Activated CD4-positive, alpha-beta T cell treated with anti-CD3 and anti-CD28 coated beads for 4 hours (primary cell): ENCODE data around the gene ANKMY1.

Experiments used
- DNase-seq, 2 donors: peaks; one replicate each; pipeline ENCODE4 v3.0.0-alpha.2; 2020

ANKMY1 gene

DNA sequence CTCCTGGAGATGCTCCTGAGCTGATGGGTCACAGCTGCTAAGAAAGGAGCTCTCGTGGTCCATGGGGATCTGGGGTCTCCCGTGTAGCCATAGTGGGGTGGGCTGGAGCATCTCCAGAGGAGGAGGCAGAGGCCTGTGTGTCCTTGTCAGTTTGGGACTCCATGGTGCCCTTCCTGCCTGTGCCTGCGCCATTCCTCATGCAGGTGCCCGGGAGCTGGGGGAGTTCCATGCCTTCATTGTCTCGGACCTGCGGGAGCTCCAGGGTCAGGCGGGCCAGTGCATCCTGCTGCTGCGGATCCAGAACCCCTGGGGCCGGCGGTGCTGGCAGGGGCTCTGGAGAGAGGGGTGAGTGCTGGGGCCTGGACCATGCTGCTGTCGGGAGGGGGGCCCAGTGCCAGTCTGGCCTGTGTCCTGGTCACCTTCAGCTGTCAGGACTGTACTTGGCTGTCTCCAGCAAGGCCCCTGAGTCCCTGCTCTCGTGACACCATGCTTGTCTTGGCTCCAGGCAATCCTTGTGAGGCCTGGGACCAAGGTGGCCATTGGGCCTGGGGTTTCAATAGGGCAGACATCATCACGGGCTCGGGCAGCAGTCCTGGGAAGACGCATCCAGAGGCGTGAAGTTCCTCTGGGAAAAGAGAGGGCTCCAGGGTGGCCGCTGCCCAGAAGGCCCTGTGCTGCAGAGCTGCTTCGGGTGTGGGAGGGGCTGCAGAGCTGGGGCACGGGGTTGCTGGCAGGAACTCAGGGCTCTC is 36.1 kb upstream of the ANKMY1 start:
- no peak for DNase-seq

DNA sequence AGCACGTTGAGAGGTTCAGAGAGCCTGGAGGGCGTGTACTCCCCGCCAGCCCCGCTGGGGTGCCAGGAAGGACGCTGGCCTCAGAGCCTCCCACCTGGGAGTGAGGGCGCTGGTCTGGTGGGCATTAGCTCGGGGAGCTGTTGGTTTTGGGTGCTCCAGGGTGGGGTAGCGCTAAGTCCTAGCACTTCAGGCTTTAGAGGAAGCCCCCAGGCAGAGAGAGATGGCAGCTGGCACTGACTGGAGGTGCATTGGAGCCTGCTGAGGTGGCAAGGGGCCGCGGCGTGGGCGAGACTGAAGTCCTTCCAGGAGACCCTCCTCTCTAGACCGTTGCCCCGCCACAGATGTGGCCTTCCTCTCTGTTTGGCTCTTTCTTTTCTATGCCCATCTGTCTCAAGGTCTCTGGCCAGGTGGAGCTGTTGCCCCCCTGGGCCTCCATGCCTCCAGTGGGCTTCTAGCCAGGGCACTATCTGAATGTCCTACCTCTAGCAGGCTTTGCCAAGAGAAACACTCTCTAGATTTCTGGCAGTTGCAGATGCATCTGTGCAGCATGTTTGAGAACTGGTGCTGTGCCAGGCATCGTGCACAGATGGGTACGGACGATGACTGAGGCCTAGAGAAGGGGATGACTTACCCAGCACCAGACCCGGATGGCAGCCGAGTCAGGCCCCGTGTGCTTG is 35.4 kb upstream of the ANKMY1 start:
- DNase-seq = no peak

- no peak for DNase-seq
Observed at GRCh38 chr2:240591784-240592183, 34.0 kb upstream of the ANKMY1 start.

DNA sequence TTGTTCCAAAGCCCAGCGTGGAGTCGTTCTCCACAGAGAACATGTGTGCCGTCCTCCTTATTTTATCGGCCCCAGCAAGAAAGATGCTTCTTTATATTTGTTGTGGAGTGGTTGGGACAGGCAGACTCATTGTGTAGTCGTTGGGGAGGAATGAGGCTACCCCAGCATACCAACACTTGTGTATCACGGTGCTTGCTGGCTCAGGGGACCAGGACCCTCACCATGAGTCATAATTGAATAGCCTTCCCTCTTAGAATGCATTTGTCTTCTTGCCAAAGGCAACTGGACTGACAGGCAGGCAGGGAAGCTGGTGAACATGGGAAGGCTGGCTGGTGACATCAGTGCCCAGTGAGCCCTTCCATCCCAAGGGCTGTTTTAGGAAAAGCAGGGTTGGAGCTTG is 33.4 kb upstream of the ANKMY1 start:
- DNase-seq = no peak

DNA sequence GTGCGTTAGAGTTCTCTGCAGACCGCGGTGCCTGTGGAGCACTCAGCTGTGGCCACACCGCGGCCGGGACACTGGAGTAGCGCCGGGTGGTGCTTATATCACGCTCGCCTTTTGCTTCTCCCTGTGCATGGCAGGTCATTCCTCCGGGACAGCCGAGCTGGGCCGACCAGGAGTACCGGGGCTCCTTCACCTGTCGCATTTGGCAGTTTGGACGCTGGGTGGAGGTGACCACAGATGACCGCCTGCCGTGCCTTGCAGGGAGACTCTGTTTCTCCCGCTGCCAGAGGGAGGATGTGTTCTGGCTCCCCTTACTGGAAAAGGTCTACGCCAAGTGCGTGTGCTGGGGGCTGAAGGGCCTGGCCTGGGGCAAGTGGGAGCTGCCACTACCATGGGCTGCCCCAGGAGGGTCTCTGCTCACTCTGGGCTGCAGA is 32.9 kb upstream of the ANKMY1 start:
- DNase-seq = no peak

- DNase-seq = no peak
Observed at GRCh38 chr2:240589850-240590525, 32.2 kb upstream of the ANKMY1 start.

DNA sequence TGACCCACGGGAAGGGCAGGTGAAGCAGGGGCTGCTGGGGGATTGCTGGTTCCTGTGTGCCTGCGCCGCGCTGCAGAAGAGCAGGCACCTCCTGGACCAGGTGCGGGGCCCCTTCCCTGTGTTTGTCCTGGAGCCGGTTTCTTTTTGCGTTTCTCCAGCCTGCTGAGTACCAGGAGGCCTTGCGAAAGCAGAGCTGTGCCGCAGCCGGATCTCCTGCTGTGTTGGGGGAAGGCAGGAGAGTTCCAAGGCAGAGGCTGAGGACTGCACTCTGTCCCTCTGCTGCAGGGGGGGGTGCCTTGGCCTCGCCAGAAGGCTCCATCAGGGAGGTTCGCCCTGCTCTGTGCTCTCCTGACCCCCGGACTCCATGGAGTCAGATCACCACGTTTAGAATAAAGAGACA is 31.6 kb upstream of the ANKMY1 start:
- DNase-seq = no peak

DNA sequence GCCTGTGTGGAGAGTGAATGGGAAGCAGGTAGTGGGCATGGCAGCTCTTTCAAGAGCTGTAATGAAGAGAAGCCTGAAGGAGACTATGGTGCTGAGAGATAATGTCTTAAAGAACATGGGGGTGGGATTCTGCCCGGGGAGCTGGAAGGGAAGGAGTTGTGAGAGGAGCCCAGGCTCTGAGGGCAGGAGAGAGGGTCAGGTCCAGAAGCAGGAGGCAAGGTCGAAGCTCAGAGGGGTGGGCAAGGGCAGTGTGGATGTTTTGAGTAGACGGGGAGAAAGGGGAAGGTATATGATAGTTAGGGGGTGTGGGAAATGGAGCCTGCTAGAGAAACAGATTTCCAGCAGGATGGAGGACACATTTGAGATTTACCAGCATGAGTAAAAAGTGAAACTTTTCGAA is 30.9 kb upstream of the ANKMY1 start:
- DNase-seq = no peak

GRCh38 chr2:240588006-240588655 is 30.3 kb upstream of the ANKMY1 start:
- DNase-seq = no peak

DNA sequence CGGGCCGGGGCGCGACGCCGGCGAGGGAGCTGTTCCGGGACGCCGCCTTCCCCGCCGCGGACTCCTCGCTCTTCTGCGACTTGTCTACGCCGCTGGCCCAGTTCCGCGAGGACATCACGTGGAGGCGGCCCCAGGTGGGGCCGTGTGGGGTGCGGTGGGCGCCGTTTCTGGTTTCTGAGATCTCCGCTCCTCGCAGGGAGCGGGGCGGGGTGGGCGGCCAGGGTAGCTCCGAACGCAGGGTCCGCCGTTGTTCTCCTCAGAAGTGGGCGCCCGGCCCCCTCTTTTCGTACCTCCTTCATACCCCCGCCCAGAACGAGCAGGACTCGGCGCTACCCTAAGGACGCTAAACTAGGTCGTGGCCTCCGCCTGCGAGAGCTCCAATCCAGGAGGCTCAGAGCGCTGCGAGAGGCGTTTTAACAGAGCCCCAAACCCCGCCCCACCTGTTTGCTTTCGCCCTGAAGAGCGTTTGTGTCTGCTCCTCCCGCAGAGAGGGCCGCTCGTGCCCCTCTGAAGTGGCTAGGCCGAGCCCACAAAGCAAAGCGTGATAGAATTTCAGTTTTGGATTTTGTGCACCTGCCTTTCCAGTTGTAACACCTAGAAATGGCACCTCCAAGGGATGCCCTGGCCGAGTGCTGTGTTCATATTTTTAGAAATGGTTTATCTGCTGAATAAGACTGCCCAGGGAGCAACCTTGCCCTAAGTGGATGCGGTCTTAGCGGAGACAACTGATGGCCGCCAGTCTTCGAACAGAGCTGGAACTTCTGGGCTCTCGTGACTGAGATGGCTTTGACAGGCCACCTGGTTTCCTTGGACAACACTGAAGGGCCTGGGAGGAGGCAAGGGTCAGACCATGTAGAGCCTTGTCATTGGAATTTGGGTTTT is 29.4 kb upstream of the ANKMY1 start:
- peak; percentile 54 for DNase-seq

DNA sequence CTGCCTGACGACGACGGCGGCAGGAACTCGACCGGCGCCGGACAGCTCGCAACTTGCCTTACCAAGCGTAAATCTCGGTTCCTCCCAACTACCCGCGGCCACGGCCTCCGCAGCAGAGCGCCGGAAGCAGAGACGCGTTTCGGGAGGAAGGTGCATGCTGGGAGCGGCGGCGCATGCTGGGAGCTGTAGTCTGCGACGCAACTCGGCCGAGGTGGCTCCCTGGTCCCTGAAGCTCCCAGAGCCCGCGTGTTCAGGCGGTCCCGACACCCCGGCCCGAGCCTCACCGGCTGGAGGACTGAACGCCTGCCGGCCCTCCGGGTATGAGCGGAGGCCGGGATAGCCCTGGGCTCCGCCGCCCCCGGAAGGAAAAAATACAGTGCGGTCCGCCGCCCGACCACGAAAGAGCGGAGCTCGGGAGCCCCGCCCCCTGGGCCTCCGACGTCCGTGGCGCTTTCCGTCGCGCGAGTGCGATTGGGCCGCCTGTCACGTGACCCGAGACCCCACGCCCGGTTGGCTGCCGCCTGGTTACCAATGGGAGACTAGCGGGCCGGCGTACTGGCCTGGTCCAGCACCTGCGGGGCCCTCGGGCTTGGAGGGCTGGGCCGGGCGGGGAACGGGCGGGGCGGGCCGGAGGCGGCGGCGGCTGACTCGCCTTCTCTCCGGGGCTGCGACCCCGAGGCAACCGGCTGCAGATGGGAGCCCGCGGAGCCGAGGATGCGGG is 28.6 kb upstream of the ANKMY1 start, which contains the start of gene CAPN10:
CAPN10 (plus strand) TSS at position 537 of the 721 bp plus-strand sequence; CDS start at position 715, 178 bp downstream.
- peak; percentile 94 to 96 for DNase-seq

GRCh38 chr2:240585681-240586197 is 28.0 kb upstream of the ANKMY1 start:
- no peak for DNase-seq

- no peak for DNase-seq
Observed at GRCh38 chr2:240585101-240585500, 27.3 kb upstream of the ANKMY1 start.

- DNase-seq = no peak
Observed at GRCh38 chr2:240584486-240585031, 26.8 kb upstream of the ANKMY1 start.

DNA sequence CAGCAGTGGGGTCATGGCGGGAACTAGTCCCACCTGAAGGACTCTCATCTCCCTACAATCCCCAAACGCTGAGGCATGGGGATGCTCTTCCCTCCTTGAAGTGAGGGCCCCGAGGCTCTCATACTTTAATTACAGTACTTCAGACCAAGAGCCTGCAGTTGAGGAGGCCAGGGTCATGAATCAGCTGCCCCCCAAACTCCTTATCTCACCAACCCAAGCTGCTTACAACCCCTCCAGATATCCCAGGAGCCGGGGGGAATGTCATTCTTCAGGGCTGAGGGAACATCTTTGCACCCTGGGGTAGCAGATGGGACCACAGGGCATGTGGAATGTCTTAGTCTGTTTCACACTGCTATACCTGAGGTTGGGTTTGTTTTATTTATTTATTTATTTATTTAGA is 26.0 kb upstream of the ANKMY1 start:
- no peak for DNase-seq

DNA sequence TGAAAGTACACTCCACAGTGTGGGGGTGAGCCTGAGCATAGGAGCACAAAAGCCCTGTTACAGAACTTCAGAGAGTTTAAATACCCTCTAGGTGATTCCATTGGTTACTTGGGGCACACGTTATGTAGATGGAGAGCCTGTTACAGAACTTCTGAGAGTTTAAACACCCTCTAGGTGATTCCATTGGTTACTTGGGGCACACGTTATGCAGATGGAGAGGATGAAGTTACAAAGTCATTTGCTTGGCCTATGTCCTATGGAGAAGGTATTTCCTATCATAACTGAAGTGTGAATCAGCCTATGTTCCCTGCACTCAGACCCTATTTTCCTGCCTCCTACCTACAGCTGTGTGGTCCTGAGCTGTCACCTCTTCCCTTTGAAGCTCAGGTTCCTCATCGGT is 25.0 kb upstream of the ANKMY1 start:
- no peak for DNase-seq

DNA sequence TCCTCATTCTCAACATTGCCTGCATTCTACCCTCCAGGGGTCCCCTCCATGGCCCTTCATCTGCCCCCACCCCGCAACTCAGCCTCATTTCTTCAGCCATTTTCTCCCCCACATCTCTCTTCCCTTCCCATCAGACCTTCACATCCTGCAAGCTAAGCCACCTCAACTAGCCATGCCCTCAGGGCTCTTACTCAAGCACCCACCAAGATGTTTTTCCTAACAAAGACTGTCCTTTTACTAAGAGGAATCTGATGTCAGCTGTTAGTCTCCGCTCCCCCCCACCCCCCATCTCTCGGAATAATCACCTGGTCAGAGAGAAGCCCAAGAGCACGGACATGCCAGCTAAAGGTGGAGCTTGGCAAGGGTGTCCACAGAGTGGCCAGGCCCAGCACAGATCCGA is 24.0 kb upstream of the ANKMY1 start:
- DNase-seq = no peak

DNA sequence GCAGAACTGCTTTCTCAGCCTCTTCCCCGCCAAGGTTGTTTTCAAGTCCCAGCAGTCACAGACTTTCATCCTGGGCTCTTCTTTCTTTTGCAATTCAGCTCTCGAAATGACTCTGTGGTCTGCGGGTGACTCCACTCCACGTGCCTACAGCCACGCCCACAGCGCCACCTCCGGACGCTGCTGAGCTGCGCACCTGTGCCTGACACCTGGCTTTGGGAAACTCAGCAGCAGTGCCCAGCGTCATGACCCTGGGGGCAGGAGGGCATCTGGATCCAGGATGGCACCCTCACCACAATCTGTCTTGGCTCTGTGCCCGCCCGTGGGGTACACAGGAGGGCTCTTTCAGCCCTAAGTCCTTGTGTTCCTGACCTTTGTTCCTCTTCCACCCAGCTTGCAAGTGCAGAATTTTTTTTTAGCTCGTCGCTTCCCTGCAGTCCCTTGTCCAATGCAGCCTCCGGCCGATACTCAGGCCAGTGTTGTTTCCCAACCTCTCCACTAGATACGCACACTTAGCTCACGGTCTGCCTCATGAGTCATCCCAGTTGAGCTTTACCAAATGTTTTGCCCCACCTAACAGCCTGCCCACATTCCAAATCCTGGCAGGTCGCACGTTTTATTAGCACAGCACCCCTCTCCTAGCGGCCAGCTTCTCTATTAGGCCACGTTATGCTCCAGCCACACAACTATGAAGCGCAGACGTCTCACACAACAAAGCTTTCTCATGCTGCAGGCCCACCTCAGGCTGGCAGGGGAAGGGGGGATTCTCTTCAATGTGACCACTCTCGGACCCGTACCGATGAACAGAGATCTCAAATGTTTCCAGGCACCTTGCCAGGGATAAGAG is 22.2 kb upstream of the ANKMY1 start:
- peak; percentile 72 to 75 for DNase-seq

DNA sequence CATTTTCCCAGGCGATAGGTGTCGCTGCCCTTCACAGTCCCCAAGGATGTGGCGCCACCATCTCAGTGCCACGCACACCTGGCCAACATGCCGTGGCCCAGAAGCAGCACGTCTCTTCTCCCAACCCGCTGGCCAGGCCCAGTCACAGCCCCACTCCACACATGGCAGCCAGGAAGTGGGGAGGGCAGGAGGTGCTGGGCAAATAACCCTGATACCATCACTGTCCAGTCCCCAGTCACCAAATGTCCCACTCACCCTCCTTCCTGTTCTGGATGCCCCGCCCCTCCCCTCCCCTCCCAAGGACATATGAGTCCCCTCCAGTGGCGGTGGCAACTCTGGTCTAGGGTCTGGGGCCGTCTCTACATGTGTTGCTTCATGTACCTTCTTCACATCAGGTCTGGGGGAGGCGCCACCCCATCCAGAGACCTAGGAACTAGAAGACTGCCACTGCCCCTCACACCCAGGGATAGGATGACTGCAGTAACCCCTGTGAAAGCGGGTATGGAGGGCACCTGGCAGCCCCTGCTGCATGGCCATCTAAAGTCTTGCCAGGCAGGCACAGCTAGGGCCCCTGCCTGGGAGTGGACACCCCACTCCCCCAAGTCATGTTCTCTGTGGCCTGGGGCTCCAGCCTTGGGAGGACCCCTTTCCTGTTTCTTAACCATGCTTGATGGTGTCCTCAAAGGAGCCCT is 21.4 kb upstream of the ANKMY1 start:
- DNase-seq = no peak
